OCI-LY7 (cell line): ENCODE measurements around the gene KCNJ9.
"Not testable (repeated sequence)": the region's sequence is repeated elsewhere in the genome, so short reads cannot be mapped to it uniquely, and the experiment has no call there.

Experiments used
- CTCF ChIP-seq: fragments of 200-600 bp; sonication (generic); conservative IDR thresholded peaks from 2 replicates; pipeline ENCODE4 v1.5.1; 2014; ENCODE audit warnings: mild to moderate bottlenecking, antibody characterized with exemption, low read length, moderate library complexity, mixed read lengths
- EZH2phosphoT487 ChIP-seq: fragments of 200-600 bp; sonication (generic); IDR thresholded peaks from 2 replicates; pipeline ENCODE4 v1.6.1; 2018; ENCODE audit warnings: low read depth, borderline replicate concordance, mild to moderate bottlenecking, mixed run types, antibody characterized with exemption, low read length, moderate library complexity, mixed read lengths

GRCh38 chr1:160050182-160050581 is 31.2 kb upstream of the KCNJ9 start:
- not testable (repeated sequence) for TF ChIP-seq CTCF, EZH2phosphoT487
